Sigmoid colon (tissue), 7 donors: ENCODE measurements around the gene ENAH. TPM values are rescaled to one million over a fixed set of nuclear protein-coding genes. Genes with fewer than 3 reads are reported as not detected.

Experiments used
- DNase-seq: peaks from one replicate; pipeline ENCODE4 v3.0.0-alpha.2; 2019
- H3K27ac ChIP-seq, 4 donors: fragments of 200-600 bp; sonication (generic); one replicate each; pipeline ENCODE4 v1.5.1; 2016 to 2019; ENCODE audit warnings: mild to moderate bottlenecking in 1 of 4
- H3K27me3 ChIP-seq, 3 donors: fragments of 200-600 bp; sonication (generic); one replicate each; pipeline ENCODE4 v1.5.1; 2019; ENCODE audit warnings: mild to moderate bottlenecking in 1 of 3
- H3K36me3 ChIP-seq, 4 donors: fragments of 200-600 bp; sonication (generic); one replicate each; pipeline ENCODE4 v1.5.1; 2016 to 2019
- H3K4me1 ChIP-seq, 4 donors: fragments of 200-600 bp; sonication (generic); one replicate each; pipeline ENCODE4 v1.5.1; 2017 to 2019
- H3K4me3 ChIP-seq, 4 donors: fragments of 200-600 bp; sonication (generic); one replicate each; pipeline ENCODE4 v1.5.1; 2017 to 2019; ENCODE audit warnings: mild to moderate bottlenecking in 2 of 4, moderate library complexity in 1 of 4
- H3K9me3 ChIP-seq, 4 donors: fragments of 200-600 bp in 3 of 4; sonication (generic) in 3 of 4; one replicate each; pipeline versions ENCODE4 v1.5.1 to v1.6.1; 2013 to 2019
- EP300 ChIP-seq, 4 donors: sonication (generic); formaldehyde crosslinking; IDR thresholded peaks; one replicate each; pipeline ENCODE4 v1.6.1; 2017; ENCODE audit warnings: antibody characterized with exemption in 4 of 4
- POLR2A ChIP-seq, 2 donors: fragments of 450-650 bp; IDR thresholded peaks; one replicate each; pipeline ENCODE4 v1.6.1; 2016; ENCODE audit warnings: antibody characterized with exemption in 2 of 2, mild to moderate bottlenecking in 2 of 2, moderate library complexity in 2 of 2
- POLR2AphosphoS5 ChIP-seq, 4 donors: sonication (generic); formaldehyde crosslinking; IDR thresholded peaks; one replicate each; pipeline ENCODE4 v1.6.1; 2017; ENCODE audit warnings: antibody characterized with exemption in 4 of 4
- WGBS, 2 donors: extraction: QIAGEN DNeasy Blood & Tissue Kit; methylation state at CpG; one replicate each; pipeline ENCODE4 v1.1.7; 2013; 5-methylcytosine and 5-hydroxymethylcytosine counted together
- intact Hi-C: fragments of 100-400 bp; cut with DNase I; formaldehyde crosslinking; loops from one replicate; pipeline ENCODE4 v1.15.1; 2023
- polyA plus RNA-seq, 3 donors: library from polyadenylated mRNA; stranded (reverse); fragments of 200-250 nt; gene quantifications; one replicate each; pipeline ENCODE4 v1.2.3, GENCODE V29; 2013
- total RNA-seq, 4 donors: library from RNA; depleted of rRNA; stranded (reverse); fragments of >200 nt; gene quantifications; one replicate each; pipeline ENCODE4 v1.1.0, GENCODE V29; 2016
- TF ChIP-seq, protein P1 (sequence below), 4 experiments: fragments of 450-650 bp in 3 of 4; fragments of 200-600 bp in 1 of 4; IDR thresholded peaks; one replicate each; pipeline ENCODE4 v1.5.1; 2016 to 2019; ENCODE audit warnings: antibody characterized with exemption in 4 of 4, mild to moderate bottlenecking in 3 of 4, moderate library complexity in 2 of 4
- donor health status: healthy with polysubstance abuse.
- donor health status: Bipolar disorder and iron deficiency.
- donor health status: healthy.

The ENAH gene
- total and polyA plus RNA-seq, 7 donors: 9.6 to 197 (median 92.2) TPM

DNA sequence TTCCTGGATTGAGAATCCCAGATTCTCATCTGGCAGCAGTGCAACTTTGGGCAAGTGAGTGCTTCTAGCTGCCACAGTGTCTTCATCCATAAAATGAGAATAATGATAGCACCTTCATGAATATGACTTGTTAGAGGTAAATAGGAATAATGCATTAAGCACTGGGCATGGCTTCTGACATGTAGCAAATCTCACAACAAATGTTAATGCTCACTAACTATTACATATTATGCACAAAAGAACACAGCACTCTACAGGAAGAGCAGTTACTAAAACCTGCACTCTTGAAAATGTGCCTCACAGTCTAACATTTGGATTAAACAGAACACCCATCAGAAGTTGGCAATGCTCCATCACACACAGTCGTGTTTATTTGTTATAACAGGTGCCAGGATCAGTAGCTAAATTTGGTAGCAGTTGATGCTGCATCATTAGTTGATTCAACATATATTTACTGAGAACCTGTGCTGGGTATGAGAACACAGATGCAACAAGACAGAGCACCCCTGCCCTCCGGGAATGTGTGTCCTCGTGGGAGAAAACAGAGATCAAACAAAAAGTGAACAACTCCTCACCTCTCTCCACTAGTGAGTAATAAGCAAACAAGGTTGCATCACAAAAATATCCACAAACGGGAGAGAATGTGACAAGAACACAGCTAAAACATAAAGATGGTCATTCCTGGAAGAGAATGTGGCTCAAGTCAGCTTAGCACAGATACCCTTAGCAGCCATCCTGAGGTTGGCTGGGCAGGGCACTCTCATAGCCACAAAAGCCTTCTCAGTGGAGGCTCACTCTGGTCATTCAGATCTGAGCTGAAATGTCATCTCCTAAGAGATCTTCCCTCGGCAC, 198.9 kb downstream of the ENAH start:
- WGBS, 2 donors: 25 to 54% methylated on average over 5 of the region's 5 CpGs
- TF ChIP-seq EP300 (IDR thresholded peaks at IDR 0.05) (peak in 1 of 4 donors; percentile 23), POLR2AphosphoS5 (IDR thresholded peaks at IDR 0.05) (peak in 3 of 4 donors; percentile 28 to 71 (median 46))
- TF ChIP-seq, protein P1, sequence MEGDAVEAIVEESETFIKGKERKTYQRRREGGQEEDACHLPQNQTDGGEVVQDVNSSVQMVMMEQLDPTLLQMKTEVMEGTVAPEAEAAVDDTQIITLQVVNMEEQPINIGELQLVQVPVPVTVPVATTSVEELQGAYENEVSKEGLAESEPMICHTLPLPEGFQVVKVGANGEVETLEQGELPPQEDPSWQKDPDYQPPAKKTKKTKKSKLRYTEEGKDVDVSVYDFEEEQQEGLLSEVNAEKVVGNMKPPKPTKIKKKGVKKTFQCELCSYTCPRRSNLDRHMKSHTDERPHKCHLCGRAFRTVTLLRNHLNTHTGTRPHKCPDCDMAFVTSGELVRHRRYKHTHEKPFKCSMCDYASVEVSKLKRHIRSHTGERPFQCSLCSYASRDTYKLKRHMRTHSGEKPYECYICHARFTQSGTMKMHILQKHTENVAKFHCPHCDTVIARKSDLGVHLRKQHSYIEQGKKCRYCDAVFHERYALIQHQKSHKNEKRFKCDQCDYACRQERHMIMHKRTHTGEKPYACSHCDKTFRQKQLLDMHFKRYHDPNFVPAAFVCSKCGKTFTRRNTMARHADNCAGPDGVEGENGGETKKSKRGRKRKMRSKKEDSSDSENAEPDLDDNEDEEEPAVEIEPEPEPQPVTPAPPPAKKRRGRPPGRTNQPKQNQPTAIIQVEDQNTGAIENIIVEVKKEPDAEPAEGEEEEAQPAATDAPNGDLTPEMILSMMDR (IDR thresholded peaks at IDR 0.05): no peak
- Histone ChIP-seq H3K4me1 (peaks cover 0 to 84% (median 66%) of the 10 kb centered on the region in 4 donors), H3K9me3 (no peaks in the 10 kb centered on the region), H3K27me3 (no peaks in the 10 kb centered on the region), H3K36me3 (no peaks in the 10 kb centered on the region), H3K27ac (peak overlapping the region; percentile 91 to 96 (median 93)), H3K4me3 (no peak overlapping the region)
- intact Hi-C loops: no loop called here
- peak; percentile 65 for DNase-seq

DNA sequence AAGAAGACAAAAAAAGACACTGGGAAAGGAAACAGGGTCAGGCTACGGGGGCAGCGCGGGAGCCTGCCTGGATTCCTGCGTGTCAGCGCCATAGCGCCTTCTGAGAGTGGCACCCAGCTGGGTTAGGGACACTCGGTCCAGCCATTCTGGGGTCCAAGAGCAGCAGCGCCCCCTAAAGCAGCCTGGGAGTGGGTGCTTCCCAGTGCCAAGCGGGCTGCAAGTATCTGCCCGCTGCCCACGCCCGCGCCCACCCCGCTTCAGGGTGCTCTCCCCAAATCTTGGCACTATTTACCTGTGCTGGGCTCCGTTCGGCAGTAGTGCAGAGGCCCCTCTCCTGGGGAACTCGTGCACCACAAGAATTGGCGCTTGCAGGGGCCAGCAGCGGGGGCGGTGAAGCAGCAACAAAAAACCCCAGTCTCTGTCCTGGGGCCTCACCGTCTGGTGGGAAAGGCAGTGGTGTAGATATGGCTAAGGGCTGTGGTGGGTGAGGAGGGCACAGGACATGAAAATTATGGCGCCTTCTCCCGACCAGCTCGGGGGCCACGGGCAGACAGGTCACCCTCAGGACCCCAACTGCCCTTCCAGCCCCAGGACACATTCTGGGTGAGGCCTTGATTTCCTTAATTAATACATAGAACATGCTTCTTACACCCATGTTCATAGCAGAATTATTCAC, 200.9 kb downstream of the ENAH start:
- WGBS, 2 donors: 94 to 95% methylated on average over 25 of the region's 25 CpGs
- Histone ChIP-seq H3K27me3 (no peaks in the 10 kb centered on the region), H3K36me3 (no peaks in the 10 kb centered on the region), H3K9me3 (no peaks in the 10 kb centered on the region), H3K4me3 (no peak overlapping the region), H3K27ac (peak overlapping the region; percentile 91 to 96 (median 93)), H3K4me1 (peaks cover 0 to 86% (median 74%) of the 10 kb centered on the region in 4 donors)
- DNase-seq: peak; percentile 67
- intact Hi-C loops: no loop called here
- TF ChIP-seq POLR2AphosphoS5 (IDR thresholded peaks at IDR 0.05): no peak
- TF ChIP-seq, protein P1 (IDR thresholded peaks at IDR 0.05): no peak
- TF ChIP-seq EP300 (IDR thresholded peaks at IDR 0.05): no peak
- TF ChIP-seq POLR2A (IDR thresholded peaks at IDR 0.05): no peak

DNA sequence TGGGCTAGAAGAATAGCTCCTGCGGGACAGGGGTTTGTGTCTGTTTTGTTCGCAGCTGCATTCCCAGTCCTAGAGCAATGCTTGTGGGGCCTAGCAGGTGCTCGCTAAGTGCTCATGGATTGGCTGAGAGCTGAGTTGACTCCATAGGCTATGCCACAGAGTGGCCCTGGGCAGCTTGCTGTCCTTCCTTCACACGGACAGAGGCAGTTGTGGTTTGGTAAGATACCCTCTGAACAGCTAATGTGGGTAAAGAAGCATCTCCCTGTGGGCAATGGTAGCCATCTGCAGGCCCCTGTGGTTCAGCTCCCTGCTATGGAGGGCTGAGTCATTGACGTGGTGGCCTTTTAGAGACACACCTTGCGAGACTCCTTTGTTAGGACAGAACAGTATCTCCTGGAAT, 201.6 kb downstream of the ENAH start:
- WGBS, 2 donors: 85 to 88% methylated on average over 6 of the region's 6 CpGs
- Histone ChIP-seq H3K27me3 (no peaks in the 10 kb centered on the region), H3K9me3 (no peaks in the 10 kb centered on the region), H3K36me3 (no peaks in the 10 kb centered on the region), H3K4me1 (peaks cover 0 to 86% (median 81%) of the 10 kb centered on the region in 4 donors), H3K4me3 (no peak overlapping the region), H3K27ac (peak overlapping the region; percentile 91 to 96 (median 93))
- DNase-seq: peak; percentile 53
- TF ChIP-seq EP300 (IDR thresholded peaks at IDR 0.05) (no peak), POLR2A (IDR thresholded peaks at IDR 0.05) (no peak), POLR2AphosphoS5 (IDR thresholded peaks at IDR 0.05) (no peak)
- TF ChIP-seq, protein P1 (IDR thresholded peaks at IDR 0.05): no peak
- intact Hi-C loops: no loop called here

DNA sequence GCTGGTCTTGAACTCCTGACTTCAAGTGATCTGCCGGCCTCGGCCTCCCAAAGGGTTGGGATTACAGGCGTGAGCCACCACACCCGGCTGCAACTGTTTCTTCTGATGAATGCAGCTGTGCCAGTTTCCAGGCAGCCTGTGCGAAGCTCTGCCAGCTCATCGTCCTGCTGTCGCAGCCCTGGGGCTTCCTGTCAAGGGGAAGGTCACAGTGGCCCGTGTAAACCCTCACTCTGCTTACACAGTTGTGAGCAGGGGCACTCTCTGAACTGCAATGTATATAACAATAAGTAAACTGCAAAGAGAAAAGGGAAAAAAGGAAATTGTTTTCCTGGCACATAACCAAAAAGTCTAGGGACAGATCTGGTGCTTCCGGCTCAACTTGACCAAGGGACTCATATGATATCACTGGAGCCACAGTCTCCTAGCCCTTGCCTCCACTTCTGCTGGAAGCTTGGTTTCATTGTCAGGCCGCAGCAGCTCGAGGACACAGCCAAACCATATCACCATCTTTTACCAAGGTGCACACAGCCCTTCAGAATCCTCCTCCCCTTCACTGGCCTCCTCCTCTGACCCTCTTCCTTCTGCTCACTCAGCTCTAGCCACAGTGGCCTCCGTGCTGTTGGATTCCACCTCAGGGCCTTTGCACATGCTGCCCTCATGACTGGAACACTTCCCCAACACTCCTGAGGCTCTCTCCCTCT, 202.3 kb downstream of the ENAH start:
- TF ChIP-seq EP300 (IDR thresholded peaks at IDR 0.05): no peak
- no peak for TF ChIP-seq POLR2A (IDR thresholded peaks at IDR 0.05)
- TF ChIP-seq, protein P1 (IDR thresholded peaks at IDR 0.05): no peak
- TF ChIP-seq POLR2AphosphoS5 (IDR thresholded peaks at IDR 0.05): no peak
- DNase-seq: peak; percentile 78
- intact Hi-C loops: no loop called here
- no peaks in the 10 kb centered on the region for H3K36me3 ChIP-seq
- H3K4me1 ChIP-seq: peaks cover 0 to 91% (median 88%) of the 10 kb centered on the region in 4 donors
- peak overlapping the region; percentile 91 to 96 (median 93) for H3K27ac ChIP-seq
- no peaks in the 10 kb centered on the region for H3K9me3 ChIP-seq
- no peaks in the 10 kb centered on the region for H3K27me3 ChIP-seq
- 54 to 65% methylated on average over 12 of the region's 12 CpGs for WGBS, 2 donors
- no peak overlapping the region for H3K4me3 ChIP-seq
